GM12892 (cell line): Measurements from ENCODE around the gene GGTLC1.
"Not testable (repeated sequence)": the region's sequence is repeated elsewhere in the genome, so short reads cannot be mapped to it uniquely, and the experiment has no call there.

ENCODE experiments used
- DNase-seq: peaks from one replicate; pipeline ENCODE4 v3.0.0; 2011; ENCODE audit not compliant: insufficient read length
- FAIRE-seq: peaks from 2 replicates; lab custom pipeline; 2011; peaks lifted over from hg19 to GRCh38; lab: Jason Lieb, UNC
- POLR2A ChIP-seq: IDR thresholded peaks from 2 replicates; pipeline ENCODE4 v1.6.1; 2011; ENCODE audit warnings: low read depth, low read length, control low read depth
- POLR2AphosphoS5 ChIP-seq: IDR thresholded peaks from 2 replicates; pipeline ENCODE4 v1.6.1; 2011; ENCODE audit warnings: low read depth, low read length, control low read depth
- TAF1 ChIP-seq: IDR thresholded peaks from 2 replicates; pipeline ENCODE4 v1.6.1; 2011; ENCODE audit warnings: low read depth, mild to moderate bottlenecking, control low read depth, low read length, borderline replicate concordance

The GGTLC1 gene

GRCh38 chr20:23985066-23985789 is 3.4 kb downstream of the GGTLC1 start:
- not testable (repeated sequence) for FAIRE-seq, DNase-seq

DNA sequence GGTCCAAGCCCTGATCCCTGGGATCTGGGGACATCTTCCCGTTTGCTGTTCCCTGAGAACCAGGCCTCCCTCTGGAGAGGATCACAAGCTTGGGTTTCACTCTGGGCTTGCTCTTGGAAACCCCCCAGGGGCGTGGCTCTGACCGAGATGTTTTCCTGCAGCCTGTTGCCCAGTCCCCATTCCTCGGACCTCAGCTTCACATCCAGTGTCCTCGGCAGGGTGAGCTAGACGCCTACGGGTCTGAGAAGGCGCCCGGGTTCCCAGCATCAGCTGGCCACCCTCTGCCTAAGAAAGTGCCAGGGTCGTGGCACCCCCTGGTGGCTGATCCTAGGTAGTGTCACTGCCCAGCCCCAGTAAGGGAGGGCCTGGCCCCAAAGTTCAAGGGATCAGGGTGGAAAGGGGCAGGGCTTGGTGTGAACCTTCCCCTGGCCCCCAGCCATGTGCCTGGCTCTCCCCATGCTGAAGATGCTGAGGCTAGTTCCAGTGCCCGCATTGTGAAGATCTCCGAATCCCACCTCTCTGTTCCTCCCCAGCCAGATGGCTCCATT is 4.0 kb downstream of the GGTLC1 start:
- FAIRE-seq, DNase-seq: not testable (repeated sequence)

- FAIRE-seq = not testable (repeated sequence)
Measured at GRCh38 chr20:23982112-23983018, 6.2 kb downstream of the GGTLC1 start.

DNA sequence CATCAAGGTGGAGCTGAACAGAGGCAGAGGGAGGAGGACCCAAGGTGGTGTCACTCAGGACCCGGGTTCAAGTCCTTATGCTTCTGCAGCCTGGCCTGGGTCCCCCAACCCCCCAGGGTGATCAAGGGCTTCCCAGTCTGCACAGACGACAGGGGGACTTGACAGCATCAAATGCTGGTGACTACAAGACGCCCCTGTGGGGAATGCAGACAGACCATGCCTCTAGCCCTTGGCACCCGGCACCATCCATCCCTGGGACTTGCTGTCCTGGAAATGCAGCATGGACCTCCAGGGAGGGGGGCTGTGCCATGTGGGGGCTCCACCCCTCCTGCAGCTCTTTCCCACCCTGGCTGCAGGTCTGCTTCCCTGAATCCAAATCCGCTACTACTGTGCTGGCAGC is 7.1 kb downstream of the GGTLC1 start:
- not testable (repeated sequence) for FAIRE-seq, DNase-seq

More at GRCh38 chr20:23982112-23983018, 6.2 kb downstream of the GGTLC1 start:
- DNase-seq = not testable (repeated sequence)

- DNase-seq, FAIRE-seq: not testable (repeated sequence)
Measured at GRCh38 chr20:23981014-23981413, 7.6 kb downstream of the GGTLC1 start.

DNA sequence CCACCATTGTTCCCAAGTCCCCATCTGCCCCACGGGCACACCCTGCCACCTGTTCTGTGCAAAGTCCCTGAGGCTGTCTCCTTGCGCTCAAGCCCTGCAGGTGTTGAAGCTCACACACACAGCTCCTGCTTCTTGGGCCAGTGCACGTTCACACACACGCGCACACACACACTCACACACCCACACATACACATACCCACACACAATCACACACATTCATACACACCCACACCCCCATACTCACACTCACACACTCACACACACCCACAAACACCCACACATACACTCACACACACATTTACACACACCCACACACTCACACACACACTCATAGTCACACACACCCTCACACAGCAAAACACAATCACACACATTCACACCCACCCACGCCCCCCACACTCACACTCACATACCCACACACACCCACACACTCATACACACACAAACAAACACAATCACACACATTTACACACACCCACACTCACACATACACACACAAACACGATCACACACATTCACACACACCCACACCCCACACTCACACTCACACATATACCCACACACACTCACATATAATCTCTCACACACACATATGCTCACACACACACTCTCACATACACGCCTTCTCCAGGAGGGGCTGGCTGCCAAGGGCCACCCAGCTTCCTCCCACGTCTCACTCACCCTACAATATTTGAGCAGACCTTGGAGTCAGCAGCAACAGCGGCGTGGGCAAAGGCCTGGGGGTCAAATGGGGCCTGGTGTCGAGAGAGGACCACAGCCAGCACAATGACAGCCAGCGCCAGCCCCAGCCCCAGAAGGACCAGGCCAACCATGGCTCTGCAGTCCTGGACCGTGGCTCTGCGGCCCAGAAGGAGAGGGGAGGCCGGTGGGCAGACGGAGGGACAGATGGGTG is 8.4 kb downstream of the GGTLC1 start:
- DNase-seq, FAIRE-seq: not testable (repeated sequence)

DNA sequence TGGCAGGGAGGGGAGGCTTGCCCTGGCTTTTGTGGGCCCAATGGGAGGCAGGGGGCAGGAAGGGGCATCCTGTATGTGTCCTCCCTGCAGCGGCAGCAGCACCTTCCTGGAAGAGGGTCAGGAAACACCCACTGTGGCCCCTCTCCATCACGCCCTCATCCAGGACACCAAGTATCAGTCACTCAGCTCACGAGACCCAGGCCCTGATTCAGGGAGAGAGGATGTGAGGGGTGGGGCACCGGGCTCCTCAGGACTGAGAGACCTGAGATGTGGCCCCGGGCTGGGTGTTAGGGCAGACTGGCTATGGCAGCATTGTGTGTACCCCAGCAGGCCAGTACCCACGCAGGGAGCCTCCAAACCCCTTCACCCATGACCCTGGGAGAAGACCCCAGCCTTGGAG is 9.2 kb downstream of the GGTLC1 start:
- DNase-seq, FAIRE-seq: not testable (repeated sequence)

DNA sequence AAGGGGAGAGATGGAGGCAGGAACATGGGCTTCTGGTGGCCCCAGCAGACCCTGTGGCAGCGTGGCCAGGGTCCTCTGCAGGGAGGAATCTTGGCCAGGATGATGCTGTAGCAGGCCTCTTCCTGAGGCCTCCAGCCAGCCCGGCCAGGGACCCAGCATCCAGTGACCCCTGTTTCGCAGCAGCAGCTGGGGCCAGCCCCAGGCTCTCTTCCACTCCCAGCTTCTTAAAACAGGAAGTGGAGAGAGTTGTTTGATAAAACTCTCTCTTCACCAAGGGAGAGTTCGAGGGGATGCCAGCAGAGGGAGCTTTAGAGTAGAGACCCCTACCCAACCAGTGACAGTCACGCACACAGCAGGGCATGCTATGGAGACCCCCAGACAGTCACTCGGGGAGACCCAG is 10.1 kb downstream of the GGTLC1 start:
- DNase-seq, FAIRE-seq: not testable (repeated sequence)

DNA sequence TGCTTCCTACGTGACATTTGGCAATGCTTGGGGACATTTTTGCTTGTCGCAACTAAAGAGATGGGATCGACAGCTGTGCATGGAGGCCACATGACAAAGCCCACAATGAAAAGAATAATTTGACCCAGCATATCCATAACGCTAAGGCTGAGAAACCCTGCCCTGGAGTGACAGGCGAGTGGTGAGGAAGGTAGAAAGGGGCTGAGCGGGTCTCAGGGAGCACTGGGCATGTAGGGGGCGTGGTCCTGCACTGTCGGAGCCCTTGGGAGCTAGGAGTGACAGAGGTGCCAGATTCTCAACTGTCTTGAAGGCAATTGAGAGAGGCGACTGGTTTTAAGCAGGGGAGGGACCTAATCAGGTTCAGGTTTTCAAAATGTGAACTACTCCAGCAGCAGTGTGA is 13.6 kb downstream of the GGTLC1 start:
- DNase-seq (no peak), FAIRE-seq (no peak)
- TF ChIP-seq POLR2AphosphoS5 = no peak
- TF ChIP-seq POLR2A = no peak
- TF ChIP-seq TAF1 = no peak

GRCh38 chr20:23971310-23971709 is 17.3 kb downstream of the GGTLC1 start:
- no peak for TF ChIP-seq TAF1
- no peak for TF ChIP-seq POLR2A
- no peak for TF ChIP-seq POLR2AphosphoS5
- no peak for DNase-seq
- FAIRE-seq = no peak

GRCh38 chr20:23970049-23970448 is 18.5 kb downstream of the GGTLC1 start:
- TF ChIP-seq TAF1 = no peak
- TF ChIP-seq POLR2AphosphoS5 = no peak
- TF ChIP-seq POLR2A = no peak
- FAIRE-seq = no peak
- DNase-seq = no peak

GRCh38 chr20:23967616-23967979 is 21.0 kb downstream of the GGTLC1 start:
- FAIRE-seq (no peak), DNase-seq (no peak)
- no peak for TF ChIP-seq TAF1
- TF ChIP-seq POLR2A = no peak
- TF ChIP-seq POLR2AphosphoS5 = no peak
